ENCODE results near the gene STK33. TPM values are rescaled to one million over a fixed set of nuclear protein-coding genes. Genes with fewer than 3 reads are reported as not detected.

The STK33 gene
- polyA plus RNA-seq, 1 donor from 2014 or later = 13.9 TPM

DNA sequence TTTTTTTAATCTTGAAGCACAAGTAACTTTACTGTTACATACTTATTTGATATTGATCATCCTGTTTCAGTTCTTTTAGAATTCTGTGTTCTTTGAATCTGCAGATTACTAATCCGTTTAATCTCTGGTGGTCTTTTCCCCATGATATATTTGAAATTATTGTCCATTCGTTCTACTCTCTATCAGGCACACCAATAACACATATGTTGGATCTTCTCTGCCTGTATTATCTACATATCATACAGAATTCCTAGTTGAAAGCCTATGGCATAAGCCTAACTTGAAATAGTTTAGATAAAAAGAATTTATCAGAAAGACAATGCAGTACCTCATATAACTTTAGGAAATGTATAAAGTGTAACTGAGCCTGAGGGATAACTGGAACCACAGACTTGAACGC is 32.6 kb downstream of the STK33 start:
- Histone ChIP-seq H2AFZ (ENCODE audit: low read depth, low read length) (no peak overlapping the region), H3F3A (ENCODE audit: insufficient read depth, low read length, poor library complexity, severe bottlenecking) (no peaks in the 10 kb centered on the region), H3K79me2 (replicated peaks; ENCODE audit: insufficient read depth, low read length) (no peaks in the 10 kb centered on the region), H3K4me3 (ENCODE audit: low read length) (no peak overlapping the region), H3K9ac (ENCODE audit: low read length) (no peak overlapping the region), H3K9me2 (ENCODE audit: insufficient read depth, low read length) (no peaks in the 10 kb centered on the region), H3K27me3 (ENCODE audit: insufficient read depth, low read depth, low read length) (no peaks in the 10 kb centered on the region), H3K4me2 (ENCODE audit: low read length) (no peak overlapping the region), H4K20me1 (ENCODE audit: insufficient read depth) (no peaks in the 10 kb centered on the region), H3K36me3 (ENCODE audit: insufficient read depth, low read length) (no peaks in the 10 kb centered on the region), H3K27ac (ENCODE audit: low read length) (no peak overlapping the region), H3K9me3 (ENCODE audit: low read length) (no peaks in the 10 kb centered on the region)
- no peak for TF ChIP-seq RAD21 (conservative IDR thresholded peaks at IDR 0.05)
- no peak for TF ChIP-seq EZH2 (IDR thresholded peaks at IDR 0.05; ENCODE audit: borderline replicate concordance, insufficient read depth, low read length, poor library complexity, severe bottlenecking)
- no peak for TF ChIP-seq SMC3 (conservative IDR thresholded peaks at IDR 0.05; ENCODE audit: poor library complexity)
- no peak for TF ChIP-seq TAF1 (IDR thresholded peaks at IDR 0.05; ENCODE audit: low read depth)
- no peak for TF ChIP-seq CTCF (IDR thresholded peaks at IDR 0.05; ENCODE audit: poor library complexity, severe bottlenecking)
- TF ChIP-seq POLR2AphosphoS5 (IDR thresholded peaks at IDR 0.05) = no peak
- no peak for TF ChIP-seq MXI1 (conservative IDR thresholded peaks at IDR 0.05; ENCODE audit: poor library complexity, severe bottlenecking)

DNA sequence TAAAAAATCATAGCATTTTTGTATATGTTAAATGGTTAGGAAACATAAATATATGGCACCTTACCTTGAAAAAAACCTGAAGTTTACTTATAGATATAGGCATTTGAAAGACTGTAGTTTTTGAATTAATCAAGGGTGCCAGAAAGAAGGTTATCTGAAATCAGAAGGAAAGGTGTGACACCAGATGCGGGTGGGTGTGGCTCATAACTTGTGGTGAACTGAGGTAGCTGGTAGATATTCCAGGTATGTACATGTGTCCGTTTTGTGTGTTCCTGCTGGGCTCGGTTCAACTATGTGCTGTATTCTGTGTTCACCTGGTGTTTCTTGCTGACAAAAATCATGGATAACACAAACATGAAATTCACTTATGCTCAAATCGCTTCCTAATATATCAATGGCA is 35.6 kb downstream of the STK33 start:
- Histone ChIP-seq H3K9me2 (ENCODE audit: insufficient read depth, low read length) (no peaks in the 10 kb centered on the region), H3K4me3 (ENCODE audit: low read length) (no peak overlapping the region), H3K4me2 (ENCODE audit: low read length) (no peak overlapping the region), H3K9ac (ENCODE audit: low read length) (no peak overlapping the region), H4K20me1 (ENCODE audit: insufficient read depth) (no peaks in the 10 kb centered on the region), H3K9me3 (ENCODE audit: low read length) (no peaks in the 10 kb centered on the region), H3K27me3 (ENCODE audit: insufficient read depth, low read depth, low read length) (no peaks in the 10 kb centered on the region), H3K79me2 (replicated peaks; ENCODE audit: insufficient read depth, low read length) (peaks cover under 1% of the 10 kb centered on the region), H2AFZ (ENCODE audit: low read depth, low read length) (no peak overlapping the region), H3F3A (ENCODE audit: insufficient read depth, low read length, poor library complexity, severe bottlenecking) (no peaks in the 10 kb centered on the region), H3K36me3 (ENCODE audit: insufficient read depth, low read length) (no peaks in the 10 kb centered on the region), H3K27ac (ENCODE audit: low read length) (no peak overlapping the region)
- TF ChIP-seq TAF1 (IDR thresholded peaks at IDR 0.05; ENCODE audit: low read depth) = no peak
- no peak for TF ChIP-seq POLR2AphosphoS5 (IDR thresholded peaks at IDR 0.05)
- no peak for TF ChIP-seq CTCF (IDR thresholded peaks at IDR 0.05; ENCODE audit: poor library complexity, severe bottlenecking)
- TF ChIP-seq EP300 (conservative IDR thresholded peaks at IDR 0.05; ENCODE audit: poor library complexity, severe bottlenecking) = no peak
- no peak for TF ChIP-seq EZH2 (IDR thresholded peaks at IDR 0.05; ENCODE audit: borderline replicate concordance, insufficient read depth, low read length, poor library complexity, severe bottlenecking)
- TF ChIP-seq SMC3 (conservative IDR thresholded peaks at IDR 0.05; ENCODE audit: poor library complexity) = no peak
- TF ChIP-seq, protein P1, sequence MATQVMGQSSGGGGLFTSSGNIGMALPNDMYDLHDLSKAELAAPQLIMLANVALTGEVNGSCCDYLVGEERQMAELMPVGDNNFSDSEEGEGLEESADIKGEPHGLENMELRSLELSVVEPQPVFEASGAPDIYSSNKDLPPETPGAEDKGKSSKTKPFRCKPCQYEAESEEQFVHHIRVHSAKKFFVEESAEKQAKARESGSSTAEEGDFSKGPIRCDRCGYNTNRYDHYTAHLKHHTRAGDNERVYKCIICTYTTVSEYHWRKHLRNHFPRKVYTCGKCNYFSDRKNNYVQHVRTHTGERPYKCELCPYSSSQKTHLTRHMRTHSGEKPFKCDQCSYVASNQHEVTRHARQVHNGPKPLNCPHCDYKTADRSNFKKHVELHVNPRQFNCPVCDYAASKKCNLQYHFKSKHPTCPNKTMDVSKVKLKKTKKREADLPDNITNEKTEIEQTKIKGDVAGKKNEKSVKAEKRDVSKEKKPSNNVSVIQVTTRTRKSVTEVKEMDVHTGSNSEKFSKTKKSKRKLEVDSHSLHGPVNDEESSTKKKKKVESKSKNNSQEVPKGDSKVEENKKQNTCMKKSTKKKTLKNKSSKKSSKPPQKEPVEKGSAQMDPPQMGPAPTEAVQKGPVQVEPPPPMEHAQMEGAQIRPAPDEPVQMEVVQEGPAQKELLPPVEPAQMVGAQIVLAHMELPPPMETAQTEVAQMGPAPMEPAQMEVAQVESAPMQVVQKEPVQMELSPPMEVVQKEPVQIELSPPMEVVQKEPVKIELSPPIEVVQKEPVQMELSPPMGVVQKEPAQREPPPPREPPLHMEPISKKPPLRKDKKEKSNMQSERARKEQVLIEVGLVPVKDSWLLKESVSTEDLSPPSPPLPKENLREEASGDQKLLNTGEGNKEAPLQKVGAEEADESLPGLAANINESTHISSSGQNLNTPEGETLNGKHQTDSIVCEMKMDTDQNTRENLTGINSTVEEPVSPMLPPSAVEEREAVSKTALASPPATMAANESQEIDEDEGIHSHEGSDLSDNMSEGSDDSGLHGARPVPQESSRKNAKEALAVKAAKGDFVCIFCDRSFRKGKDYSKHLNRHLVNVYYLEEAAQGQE (IDR thresholded peaks at IDR 0.05; ENCODE audit: borderline replicate concordance) = no peak
- no peak for TF ChIP-seq MXI1 (conservative IDR thresholded peaks at IDR 0.05; ENCODE audit: poor library complexity, severe bottlenecking)

All from neural cell (in vitro differentiated cells).